ENCODE measurements around the gene GATB.

- TF ChIP-seq POLR2AphosphoS5 (IDR thresholded peaks at IDR 0.05): no peak
- no peak for TF ChIP-seq CTCF (IDR thresholded peaks at IDR 0.05 in 8 of 11, conservative IDR thresholded peaks at IDR 0.05 in 3 of 11)
- no peak for TF ChIP-seq POLR2A (IDR thresholded peaks at IDR 0.05)
These were observed 23.1 kb upstream of the GATB start for GRCh38 chr4:151783867-151784266.
